Stimulated activated naive CD8-positive, alpha-beta T cell treated with anti-CD3 and anti-CD28 coated beads, Interleukin-15, Interleukin-2, amounts not matched to agents 100 ng/mL and 50 ng/mL, for 24 hours (primary cell): ENCODE results near the gene JADE3.

Experiments
- H3K27ac Mint-ChIP-seq: one replicate; pipeline ENCODE4 v1.8.0; 2021; ENCODE audit warnings: mild to moderate bottlenecking, mixed read lengths
- H3K27me3 Mint-ChIP-seq: one replicate; pipeline ENCODE4 v1.8.0; 2021; ENCODE audit warnings: mixed read lengths
- H3K36me3 Mint-ChIP-seq: one replicate; pipeline ENCODE4 v1.8.0; 2021; ENCODE audit warnings: low read depth, mixed read lengths
- H3K4me1 Mint-ChIP-seq: one replicate; pipeline ENCODE4 v1.8.0; 2021; ENCODE audit warnings: low read depth, mixed read lengths
- H3K4me3 Mint-ChIP-seq: one replicate; pipeline ENCODE4 v1.8.0; 2021; ENCODE audit warnings: mild to moderate bottlenecking, mixed read lengths
- H3K9me3 Mint-ChIP-seq: one replicate; pipeline ENCODE4 v1.8.0; 2021; ENCODE audit warnings: mixed read lengths

JADE3 gene

DNA sequence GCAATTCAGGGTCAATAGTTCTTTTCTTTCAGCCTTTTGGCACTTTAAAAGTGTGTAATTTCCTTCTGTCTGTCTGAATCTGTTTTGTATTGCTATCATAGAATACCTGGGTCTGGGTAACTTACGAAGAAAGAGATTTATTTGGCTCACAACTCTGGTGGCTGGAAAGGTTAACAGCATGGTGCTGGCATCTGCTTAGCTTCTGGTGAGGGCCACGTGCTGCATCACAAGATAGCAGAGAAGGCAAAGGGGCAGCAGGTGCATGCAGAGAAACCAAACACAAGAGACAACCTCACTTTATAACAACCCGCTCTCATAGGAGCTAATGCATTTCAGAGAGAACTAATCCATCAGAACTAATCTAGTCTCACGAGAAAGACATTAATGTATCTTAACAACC is 184.8 kb downstream of the JADE3 start:
- H3K36me3 Mint-ChIP-seq = no peaks in the 10 kb centered on the region
- no peaks in the 10 kb centered on the region for H3K4me1 Mint-ChIP-seq
- no peaks in the 10 kb centered on the region for H3K27me3 Mint-ChIP-seq
- H3K27ac Mint-ChIP-seq = no peak overlapping the region
- no peaks in the 10 kb centered on the region for H3K9me3 Mint-ChIP-seq
- no peak overlapping the region for H3K4me3 Mint-ChIP-seq

GRCh38 chrX:47098338-47099094 is 186.3 kb downstream of the JADE3 start:
- no peak overlapping the region for H3K27ac Mint-ChIP-seq
- H3K27me3 Mint-ChIP-seq = no peaks in the 10 kb centered on the region
- H3K4me3 Mint-ChIP-seq = no peak overlapping the region
- H3K4me1 Mint-ChIP-seq = no peaks in the 10 kb centered on the region
- H3K36me3 Mint-ChIP-seq = no peaks in the 10 kb centered on the region
- H3K9me3 Mint-ChIP-seq = no peaks in the 10 kb centered on the region

DNA sequence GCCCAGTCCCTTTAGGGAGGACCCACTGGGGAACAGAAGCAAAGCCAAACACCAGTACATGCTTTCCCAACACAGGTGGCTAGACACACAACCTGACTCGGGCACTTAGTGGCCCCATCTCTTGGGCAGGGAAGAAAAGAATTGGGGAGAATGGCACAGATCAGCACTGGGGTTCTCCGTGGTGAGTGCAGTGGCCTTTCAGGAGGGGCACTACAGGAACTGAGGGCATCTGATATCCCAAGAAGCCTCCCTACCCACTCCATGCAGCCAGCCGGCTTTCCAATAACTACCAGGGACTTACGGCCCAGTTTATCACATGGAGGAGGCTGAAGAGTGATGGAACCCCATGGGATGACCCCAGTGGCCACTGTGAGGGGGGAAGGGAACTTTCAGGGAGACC is 189.0 kb downstream of the JADE3 start:
- H3K4me3 Mint-ChIP-seq = no peak overlapping the region
- H3K27me3 Mint-ChIP-seq = no peaks in the 10 kb centered on the region
- H3K27ac Mint-ChIP-seq = no peak overlapping the region
- H3K36me3 Mint-ChIP-seq = no peaks in the 10 kb centered on the region
- H3K9me3 Mint-ChIP-seq = no peaks in the 10 kb centered on the region
- H3K4me1 Mint-ChIP-seq = no peaks in the 10 kb centered on the region
